Body of pancreas (tissue), 4 donors: Measurements from ENCODE around the gene P2RX6.

Source experiments
- CTCF ChIP-seq, 7 experiments: fragments of 450-650 bp in 4 of 7; fragments of 200-600 bp in 3 of 7; sonication (generic) in 3 of 7; IDR thresholded peaks; one replicate each; pipeline ENCODE4 v1.5.1; 2016 to 2019; ENCODE audit warnings: antibody characterized with exemption in 7 of 7
- POLR2A ChIP-seq, 3 donors: fragments of 450-650 bp; IDR thresholded peaks; one replicate each; pipeline ENCODE4 v1.6.1; 2016; ENCODE audit warnings: antibody characterized with exemption in 3 of 3, mild to moderate bottlenecking in 2 of 3

- TF ChIP-seq CTCF (IDR thresholded peaks at IDR 0.05) (no peak), POLR2A (IDR thresholded peaks at IDR 0.05) (no peak)
Measured at GRCh38 chr22:20976291-20976877, 38.6 kb upstream of the P2RX6 start.
